K562 (cell line): ENCODE measurements around the gene SH3TC1. TPM values are rescaled to one million over a fixed set of nuclear protein-coding genes. Genes with fewer than 3 reads are reported as not detected.

ENCODE experiments used
- ATAC-seq: fragments of 200-7000 bp; cut with Tn5 transposase; 3 replicates; pipeline ENCODE4 v1.9.1; 2020; ENCODE audit warnings: moderate library complexity
- BruUV-seq: library from RNA; stranded (reverse); fragments of 400-500 nt; replicated peaks from 2 replicates; lab custom pipeline; 2021; lab: Mats Ljungman, UMichigan
- CTCF ChIA-PET: fragments of 300-600 bp; formaldehyde crosslinking; extraction: SDS; loops from one replicate; lab custom pipeline; 2021; ENCODE audit warnings: low intra/inter-chr PET ratio; lab: Yijun Ruan, JAX
- POLR2A ChIA-PET: fragments of 300-600, 350-650 bp; sonication (Branson Sonifier 250); formaldehyde crosslinking; extraction: SDS; loops from one replicate; lab custom pipeline; 2021; ENCODE audit warnings: antibody characterized with exemption, inconsistent platforms; lab: Yijun Ruan, JAX
- DNase-seq, 4 experiments: peaks; one replicate each; pipeline versions ENCODE4 v3.0.0 to v3.0.0-alpha.2; 2011 to 2018; ENCODE audit warnings: low spot score in 3 of 4, mixed read lengths in 3 of 4; ENCODE audit errors: extremely low read depth in 1 of 4
- FAIRE-seq: peaks from 2 replicates; lab custom pipeline; 2011; peaks lifted over from hg19 to GRCh38; lab: Jason Lieb, UNC
- H2AFZ ChIP-seq: 2 replicates; pipeline ENCODE4 v1.6.0; 2011; ENCODE audit warnings: low read depth, low read length, control low read depth, inconsistent platforms
- H3K27ac ChIP-seq: fragments of 200-600 bp; 3 replicates; pipeline ENCODE4 v1.8.0; 2011; ENCODE audit warnings: low read depth, mild to moderate bottlenecking, control low read depth, inconsistent platforms, low read length, moderate library complexity, mixed read lengths; ENCODE audit errors: extremely low read depth
- H3K27me3 ChIP-seq, 2 experiments: fragments of 300-600 bp in 1 of 2; 2 replicates in 1 of 2; 3 replicates in 1 of 2; pipeline versions ENCODE4 v1.6.0 to v1.8.0; 2011; ENCODE audit warnings: inconsistent platforms in 2 of 2, low read length in 2 of 2, mild to moderate bottlenecking in 1 of 2, mixed read lengths in 1 of 2, moderate library complexity in 1 of 2; ENCODE audit not compliant: control insufficient read depth in 2 of 2, insufficient read depth in 2 of 2
- H3K36me3 ChIP-seq: fragments of 300-600 bp; 3 replicates; pipeline ENCODE4 v1.8.0; 2011; ENCODE audit warnings: mild to moderate bottlenecking, low read length, inconsistent platforms; ENCODE audit not compliant: control insufficient read depth, insufficient read depth
- H3K4me1 ChIP-seq, 2 experiments: fragments of 200-600 bp in 1 of 2; replicated peaks in 1 of 2; 2 replicates in 1 of 2; 3 replicates in 1 of 2; pipeline versions ENCODE4 v1.5.1 to v1.8.0; 2011; ENCODE audit warnings: inconsistent platforms in 2 of 2, low read length in 2 of 2, mild to moderate bottlenecking in 1 of 2, mixed read lengths in 1 of 2, moderate library complexity in 1 of 2; ENCODE audit not compliant: control insufficient read depth in 2 of 2, insufficient read depth in 2 of 2
- H3K4me2 ChIP-seq: 2 replicates; pipeline ENCODE4 v1.6.1; 2011; ENCODE audit warnings: low read length, control low read depth, inconsistent platforms, mixed read lengths; ENCODE audit not compliant: insufficient read depth
- H3K4me3 ChIP-seq: fragments of 200-600 bp; sonication (generic), shearing (Covaris generic); 2 replicates; pipeline ENCODE4 v1.5.1; 2016; ENCODE audit warnings: control low read depth, inconsistent platforms
- H3K79me2 ChIP-seq: fragments of 200-600 bp; 3 replicates; pipeline ENCODE4 v1.8.0; 2011; ENCODE audit warnings: low read length, inconsistent platforms; ENCODE audit not compliant: control insufficient read depth, insufficient read depth
- H3K9ac ChIP-seq, 2 experiments: 2 replicates each; pipeline versions ENCODE4 v1.6.0 to v1.6.1; 2011; ENCODE audit warnings: low read depth in 2 of 2, low read length in 2 of 2, control low read depth in 1 of 2, inconsistent platforms in 1 of 2, mild to moderate bottlenecking in 1 of 2, mixed read lengths in 1 of 2; ENCODE audit not compliant: insufficient read depth in 1 of 2
- H3K9me1 ChIP-seq: one replicate; pipeline ENCODE4 v1.6.0; 2011; ENCODE audit warnings: inconsistent platforms, mild to moderate bottlenecking, low read length, moderate library complexity; ENCODE audit not compliant: control insufficient read depth, insufficient read depth
- H3K9me3 ChIP-seq: replicated peaks from 2 replicates; pipeline ENCODE4 v1.5.1; 2011; ENCODE audit warnings: low read depth, low read length, inconsistent platforms; ENCODE audit not compliant: control insufficient read depth, insufficient read depth
- H4K20me1 ChIP-seq: replicated peaks from 2 replicates; pipeline ENCODE4 v1.6.1; 2011; ENCODE audit warnings: low read length, inconsistent platforms, mixed read lengths; ENCODE audit not compliant: control insufficient read depth, insufficient read depth
- CBX2 ChIP-seq: fragments of 200-600 bp; sonication (generic); IDR thresholded peaks from one replicate; pipeline ENCODE4 v1.6.1; 2012; ENCODE audit warnings: mild to moderate bottlenecking, low read length, inconsistent platforms; ENCODE audit not compliant: insufficient read depth, poor library complexity, severe bottlenecking
- CSDE1 ChIP-seq, 2 experiments: fragments of 450-650 bp; IDR thresholded peaks; 2 replicates each; pipeline ENCODE4 v1.6.1; 2016; ENCODE audit warnings: mild to moderate bottlenecking in 1 of 2
- E2F4 ChIP-seq: sonication (generic); formaldehyde crosslinking; IDR thresholded peaks from 2 replicates; pipeline ENCODE4 v1.8.0; 2022; ENCODE audit warnings: mild to moderate bottlenecking, low read depth, missing genetic modification reagents
- GATA2 ChIP-seq: sonication (generic); formaldehyde crosslinking; IDR thresholded peaks from 2 replicates; pipeline ENCODE4 v1.4.0; 2020; ENCODE audit warnings: mild to moderate bottlenecking, missing genetic modification reagents
- KDM2B ChIP-seq: fragments of 250-450 bp; sonication (Bioruptor Pico); IDR thresholded peaks from 2 replicates; pipeline ENCODE4 v1.8.0; 2021; ENCODE audit warnings: mild to moderate bottlenecking, moderate library complexity
- MCM5 ChIP-seq: fragments of 450-650 bp; IDR thresholded peaks from 2 replicates; pipeline ENCODE4 v1.6.1; 2016; ENCODE audit warnings: low read depth
- NRF1 ChIP-seq, 2 experiments: fragments of 450-650 bp; IDR thresholded peaks in 1 of 2; conservative IDR thresholded peaks in 1 of 2; 2 replicates each; pipeline ENCODE4 v1.6.1; 2014; ENCODE audit warnings: mild to moderate bottlenecking in 2 of 2
- PATZ1 ChIP-seq: fragments of 250-450 bp; sonication (Bioruptor Pico); IDR thresholded peaks from 2 replicates; pipeline ENCODE4 v1.5.0; 2020; ENCODE audit warnings: mild to moderate bottlenecking, borderline replicate concordance
- POLR3A ChIP-seq: IDR thresholded peaks from 2 replicates; pipeline ENCODE4 v1.6.1; 2011; ENCODE audit warnings: borderline replicate concordance, mild to moderate bottlenecking, moderate library complexity; ENCODE audit not compliant: insufficient read length, insufficient read depth; ENCODE audit errors: extremely low read depth
- PTBP1 ChIP-seq: fragments of 200-400 bp; formaldehyde crosslinking; IDR thresholded peaks from 2 replicates; pipeline ENCODE4 v1.6.1; 2017; ENCODE audit warnings: low read depth, low read length
- RHOXF2B ChIP-seq: fragments of 250-450 bp; sonication (Bioruptor Pico); conservative IDR thresholded peaks from 2 replicates; pipeline ENCODE4 v1.5.1; 2021
- STAT5B ChIP-seq: fragments of 250-450 bp; sonication (Bioruptor Pico); IDR thresholded peaks from 2 replicates; pipeline ENCODE4 v1.8.0; 2021; ENCODE audit warnings: mild to moderate bottlenecking, inconsistent platforms
- TAF7 ChIP-seq: fragments of 450-650 bp; IDR thresholded peaks from 2 replicates; pipeline ENCODE4 v1.6.1; 2016; ENCODE audit warnings: missing genetic modification characterization, missing compliant biosample characterization
- TSC22D4 ChIP-seq: fragments of 450-650 bp; IDR thresholded peaks from 2 replicates; pipeline ENCODE4 v1.6.1; 2016; ENCODE audit warnings: missing genetic modification characterization, missing biosample characterization, control low read depth
- ZNF324 ChIP-seq: fragments of 250-450 bp; sonication (Bioruptor Pico); IDR thresholded peaks from 2 replicates; pipeline ENCODE4 v1.4.0; 2020; ENCODE audit warnings: mild to moderate bottlenecking
- ZNF445 ChIP-seq: fragments of 250-450 bp; sonication (Bioruptor Pico); IDR thresholded peaks from 2 replicates; pipeline ENCODE4 v1.4.0; 2020; ENCODE audit warnings: low read depth, mild to moderate bottlenecking, moderate library complexity
- ZNF586 ChIP-seq: fragments of 450-650 bp; formaldehyde crosslinking; conservative IDR thresholded peaks from 2 replicates; pipeline ENCODE4 v1.4.0; 2020; ENCODE audit warnings: mild to moderate bottlenecking, moderate library complexity
- ZNF740 ChIP-seq, 3 experiments: fragments of 200-800 bp in 1 of 3; sonication (Bioruptor generic) in 1 of 3; sonication (generic) in 1 of 3; formaldehyde crosslinking in 1 of 3; IDR thresholded peaks; 2 replicates each; pipeline versions ENCODE4 v1.6.1 to v1.8.0; 2016 to 2022; ENCODE audit warnings: mild to moderate bottlenecking in 2 of 3, missing compliant biosample characterization in 2 of 3, missing genetic modification characterization in 2 of 3, missing genetic modification reagents in 1 of 3
- WGBS: fragments of 100-300 bp; shearing (Covaris generic); methylation state at CpG from one replicate; pipeline ENCODE4 v1.1.6; 2016; ENCODE audit warnings: low coverage, mixed read lengths; ENCODE audit not compliant: insufficient coverage; ENCODE audit errors: missing lambda C conversion rate; 5-methylcytosine and 5-hydroxymethylcytosine counted together
- in situ Hi-C: fragments of 300-500 bp; cut with MboI; formaldehyde crosslinking; loops from 4 replicates; pipeline ENCODE4 v1.15.0; 2018; ENCODE audit warnings: inconsistent platforms, mixed read lengths
- intact Hi-C: fragments of 100-400 bp; cut with micrococcal nuclease; formaldehyde crosslinking; loops from 2 replicates; pipeline ENCODE4 v1.14.2; 2022
- polyA plus RNA-seq, 8 experiments: library from polyadenylated mRNA; depleted of rRNA in 4 of 8; stranded (reverse) in 5 of 8; unstranded in 3 of 8; fragments of >200 nt; fragmentation: Nextera tagmentation in 2 of 8; fragmentation: Illumina TruSeq in 1 of 8; extraction: Ambion mirVana in 2 of 8; extraction: Trizol in 1 of 8; gene quantifications; 2 replicates each; pipeline versions ENCODE4 v1.2.1 to v1.2.3, GENCODE V29; 2011 to 2014; ENCODE audit warnings: inconsistent platforms in 1 of 8, missing spikeins in 1 of 8
- total RNA-seq, 7 experiments: library from RNA; depleted of rRNA in 6 of 7; stranded (reverse); fragments of >200 nt in 6 of 7; fragmentation: Illumina TruSeq in 2 of 7; extraction: Trizol in 2 of 7; gene quantifications; 2 replicates each; pipeline versions ENCODE4 v1.2.1 to v1.2.3, GENCODE V29; 2011 to 2021; ENCODE audit warnings: low replicate concordance in 1 of 7

SH3TC1 gene
- total and polyA plus RNA-seq, 9 of the 15 experiments (the other 6 are each of a cell fraction or from before 2014, with no cell fraction given) = 0.04 to 2.1 (median 0.48) TPM; not detected in 1

GRCh38 chr4:8210616-8211015 lies 11.5 kb downstream of the SH3TC1 start:
- CTCF ChIA-PET = no interaction called here
- Histone ChIP-seq H3K4me3 (no peak overlapping the region), H3K9me1 (no peaks in the 10 kb centered on the region), H3K79me2 (no peaks in the 10 kb centered on the region), H3K27me3 (peaks cover 25 to 83% of the 10 kb centered on the region in 2 experiments; a peak in 4 of 5 replicates), H4K20me1 (peaks cover 29% of the 10 kb centered on the region), H2AFZ (no peak overlapping the region), H3K36me3 (no peaks in the 10 kb centered on the region), H3K4me2 (no peak overlapping the region), H3K4me1 (peaks cover 0 to 11% of the 10 kb centered on the region in 2 experiments; a peak in 2 of 5 replicates), H3K9ac (no peak overlapping the region), H3K9me3 (no peaks in the 10 kb centered on the region), H3K27ac (no peak overlapping the region)
- WGBS = 11% methylated on average over 3 of the region's 5 CpGs
- POLR2A ChIA-PET = no interaction called here
- intact Hi-C loops (no loop called here), in situ Hi-C loops (no loop called here)
- DNase-seq (no peak), FAIRE-seq (no peak), ATAC-seq (no peak)
- BruUV-seq = no TSS peak
- no peak for TF ChIP-seq PATZ1 (CRISPR knock-in tag)
- TF ChIP-seq POLR3A = no peak
- no peak for TF ChIP-seq CSDE1 (IDR thresholded peaks at IDR 0.05)
- TF ChIP-seq ZNF740 (CRISPR knock-in tag; IDR thresholded peaks at IDR 0.05) = no peak
- TF ChIP-seq ZNF740 (tag; IDR thresholded peaks at IDR 0.05) = no peak
- no peak for TF ChIP-seq E2F4 (CRISPR knock-in tag)
- TF ChIP-seq TAF7 (tag) = no peak
- no peak for TF ChIP-seq MCM5
- no peak for TF ChIP-seq STAT5B (CRISPR knock-in tag)
- TF ChIP-seq ZNF324 = no peak
- no peak for TF ChIP-seq TSC22D4 (tag)
- TF ChIP-seq NRF1 (conservative IDR thresholded peaks at IDR 0.05 in 1 of 2, IDR thresholded peaks at IDR 0.05 in 1 of 2) = no peak
- TF ChIP-seq ZNF445 (CRISPR knock-in tag) = no peak
- no peak for TF ChIP-seq ZNF586 (CRISPR knock-in tag)
- no peak for TF ChIP-seq PTBP1
- no peak for TF ChIP-seq KDM2B (CRISPR knock-in tag)
- no peak for TF ChIP-seq RHOXF2B (CRISPR knock-in tag)
- TF ChIP-seq CBX2 = no peak
- TF ChIP-seq GATA2 (CRISPR knock-in tag) = no peak
